GM23338 (cell line): Measurements from ENCODE around the gene MUL1. TPM values are rescaled to one million over a fixed set of nuclear protein-coding genes. Genes with fewer than 3 reads are reported as not detected.

Experiments used
- ATAC-seq: fragments of 200-7000 bp; cut with Tn5 transposase; 3 replicates; pipeline ENCODE4 v1.9.1; 2020
- DNase-seq: peaks from one replicate; pipeline ENCODE4 v3.0.0-alpha.2; 2015; ENCODE audit warnings: low spot score
- H2AFZ ChIP-seq: fragments of 200-600 bp; sonication (generic); 2 replicates; pipeline ENCODE4 v1.8.0; 2016; ENCODE audit warnings: antibody characterized with exemption, mild to moderate bottlenecking, moderate library complexity
- H3F3A ChIP-seq: fragments of 200-600 bp; sonication (generic); replicated peaks from 2 replicates; pipeline ENCODE4 v1.8.0; 2017; ENCODE audit warnings: antibody characterized with exemption, mixed run types, low read depth
- H3K27ac ChIP-seq: fragments of 200-600 bp; sonication (generic); 2 replicates; pipeline ENCODE4 v1.6.1; 2016; ENCODE audit warnings: low read depth
- H3K27me3 ChIP-seq: fragments of 200-600 bp; sonication (generic); 2 replicates; pipeline ENCODE4 v1.8.0; 2016; ENCODE audit warnings: mild to moderate bottlenecking, mixed run types, moderate library complexity; ENCODE audit not compliant: insufficient read depth
- H3K36me3 ChIP-seq: fragments of 200-600 bp; sonication (generic); 2 replicates; pipeline ENCODE4 v1.8.0; 2016; ENCODE audit warnings: mild to moderate bottlenecking; ENCODE audit not compliant: insufficient read depth
- H3K4me1 ChIP-seq: fragments of 200-600 bp; sonication (generic); 2 replicates; pipeline ENCODE4 v1.8.0; 2016; ENCODE audit warnings: mild to moderate bottlenecking, moderate library complexity; ENCODE audit not compliant: insufficient read depth
- H3K4me2 ChIP-seq: fragments of 200-600 bp; sonication (generic); 2 replicates; pipeline ENCODE4 v1.7.1; 2017; ENCODE audit warnings: mixed run types
- H3K4me3 ChIP-seq: fragments of 200-600 bp; sonication (generic); 2 replicates; pipeline ENCODE4 v1.6.1; 2016; ENCODE audit warnings: mixed run types
- H3K79me2 ChIP-seq: fragments of 200-600 bp; sonication (generic); replicated peaks from 2 replicates; pipeline ENCODE4 v1.8.0; 2017; ENCODE audit warnings: mild to moderate bottlenecking; ENCODE audit not compliant: insufficient read depth
- H3K9me2 ChIP-seq: fragments of 200-600 bp; sonication (generic); 2 replicates; pipeline ENCODE4 v1.8.0; 2017; ENCODE audit not compliant: insufficient read depth
- H4K20me1 ChIP-seq: fragments of 200-600 bp; sonication (generic); replicated peaks from 2 replicates; pipeline ENCODE4 v1.8.0; 2017; ENCODE audit warnings: mild to moderate bottlenecking; ENCODE audit not compliant: insufficient read depth
- H3K27ac Mint-ChIP-seq: 2 replicates; pipeline ENCODE4 v1.8.0; 2020; ENCODE audit warnings: inconsistent platforms, mild to moderate bottlenecking, moderate library complexity, mixed read lengths
- H3K27me3 Mint-ChIP-seq: 3 replicates; pipeline ENCODE4 v1.8.0; 2022; ENCODE audit warnings: low read depth, mild to moderate bottlenecking, moderate library complexity, mixed read lengths, inconsistent platforms; ENCODE audit not compliant: insufficient read depth, poor library complexity
- H3K36me3 Mint-ChIP-seq: 3 replicates; pipeline ENCODE4 v1.8.0; 2021; ENCODE audit warnings: low read depth, mild to moderate bottlenecking, inconsistent platforms, moderate library complexity, mixed read lengths
- H3K4me1 Mint-ChIP-seq: 3 replicates; pipeline ENCODE4 v1.8.0; 2020; ENCODE audit warnings: mild to moderate bottlenecking, inconsistent platforms, mixed read lengths
- H3K4me3 Mint-ChIP-seq: 3 replicates; pipeline ENCODE4 v1.8.0; 2021; ENCODE audit warnings: moderate library complexity, mild to moderate bottlenecking, inconsistent platforms, mixed read lengths
- H3K9me3 Mint-ChIP-seq: 3 replicates; pipeline ENCODE4 v1.8.0; 2020; ENCODE audit warnings: moderate library complexity, mild to moderate bottlenecking, inconsistent platforms, mixed read lengths
- CREB1 ChIP-seq: fragments of 250-450 bp; sonication (Bioruptor Pico); IDR thresholded peaks from 2 replicates; pipeline ENCODE4 v1.5.0; 2020; ENCODE audit warnings: low read depth, mild to moderate bottlenecking, moderate library complexity
- EZH2 ChIP-seq: fragments of 200-600 bp; sonication (generic); IDR thresholded peaks from one replicate; pipeline ENCODE4 v1.8.0; 2017; ENCODE audit warnings: antibody characterized with exemption, mild to moderate bottlenecking, low read depth; ENCODE audit not compliant: unreplicated experiment
- EZH2phosphoT487 ChIP-seq: fragments of 200-600 bp; sonication (generic); IDR thresholded peaks from one replicate; pipeline ENCODE4 v1.8.1; 2018; ENCODE audit warnings: antibody characterized with exemption; ENCODE audit not compliant: unreplicated experiment
- JUNB ChIP-seq: IDR thresholded peaks from one replicate; pipeline ENCODE4 v1.6.1; 2016; ENCODE audit warnings: antibody characterized with exemption; ENCODE audit not compliant: unreplicated experiment
- POLR2AphosphoS5 ChIP-seq: IDR thresholded peaks from 2 replicates; pipeline ENCODE4 v1.6.1; 2016; ENCODE audit warnings: antibody characterized with exemption, low read depth
- ZNF331 ChIP-seq: fragments of 250-450 bp; sonication (Bioruptor Pico); IDR thresholded peaks from 2 replicates; pipeline ENCODE4 v1.5.0; 2020; ENCODE audit warnings: low read depth, mild to moderate bottlenecking, moderate library complexity
- ZNF462 ChIP-seq: fragments of 250-450 bp; sonication (Bioruptor Pico); IDR thresholded peaks from 2 replicates; pipeline ENCODE4 v1.5.0; 2020; ENCODE audit warnings: mild to moderate bottlenecking, moderate library complexity
- polyA plus RNA-seq: library from polyadenylated mRNA; unstranded; fragments of >200 nt; fragmentation: Nextera tagmentation; extraction: Ambion mirVana; gene quantifications from 2 replicates; pipeline ENCODE4 v1.2.1, GENCODE V29; 2016
- total RNA-seq: library from RNA; depleted of rRNA; stranded (reverse); fragments of >200 nt; shearing (Covaris generic); gene quantifications from 2 replicates; pipeline ENCODE4 v1.2.3, GENCODE V29; 2014
- TF ChIP-seq, protein P1 (sequence below), 2 experiments: fragments of 200-600 bp in 1 of 2; sonication (generic) in 1 of 2; conservative IDR thresholded peaks; 2 replicates each; pipeline versions ENCODE4 v1.5.1 to v1.6.1; 2016 to 2017; ENCODE audit warnings: antibody characterized with exemption in 2 of 2, low read depth in 2 of 2, mild to moderate bottlenecking in 2 of 2, moderate library complexity in 1 of 2

The MUL1 gene
- total and polyA plus RNA-seq, 2 experiments from 2014 or later, result 8.9 to 26.2 TPM

GRCh38 chr1:20538760-20539551 lies 31.0 kb upstream of the MUL1 start:
- H3K4me3 Mint-ChIP-seq, result no peak overlapping the region
- H3K4me1 ChIP-seq, result no peaks in the 10 kb centered on the region
- ATAC-seq (no peak), DNase-seq (no peak)
- H3K36me3 Mint-ChIP-seq, result no peaks in the 10 kb centered on the region
- no peak overlapping the region for H3K4me3 ChIP-seq
- peaks cover 14% of the 10 kb centered on the region for H3K27me3 Mint-ChIP-seq
- no peak overlapping the region for H2AFZ ChIP-seq
- H3K4me1 Mint-ChIP-seq, result 0 out of 3 replicates have a peak, but pooled peaks cover 2% of the 10 kb centered on the region
- H3K27ac ChIP-seq, result no peak overlapping the region
- no peaks in the 10 kb centered on the region for H3K9me2 ChIP-seq
- H3K9me3 Mint-ChIP-seq, result no peaks in the 10 kb centered on the region
- no peaks in the 10 kb centered on the region for H3F3A ChIP-seq
- H3K36me3 ChIP-seq, result no peaks in the 10 kb centered on the region
- no peaks in the 10 kb centered on the region for H3K79me2 ChIP-seq
- TF ChIP-seq JUNB (no peak), POLR2AphosphoS5 (no peak), EZH2phosphoT487 (no peak), EZH2 (no peak), ZNF331 (CRISPR knock-in tag) (no peak), CREB1 (no peak), ZNF462 (CRISPR knock-in tag) (no peak)
- TF ChIP-seq, protein P1, sequence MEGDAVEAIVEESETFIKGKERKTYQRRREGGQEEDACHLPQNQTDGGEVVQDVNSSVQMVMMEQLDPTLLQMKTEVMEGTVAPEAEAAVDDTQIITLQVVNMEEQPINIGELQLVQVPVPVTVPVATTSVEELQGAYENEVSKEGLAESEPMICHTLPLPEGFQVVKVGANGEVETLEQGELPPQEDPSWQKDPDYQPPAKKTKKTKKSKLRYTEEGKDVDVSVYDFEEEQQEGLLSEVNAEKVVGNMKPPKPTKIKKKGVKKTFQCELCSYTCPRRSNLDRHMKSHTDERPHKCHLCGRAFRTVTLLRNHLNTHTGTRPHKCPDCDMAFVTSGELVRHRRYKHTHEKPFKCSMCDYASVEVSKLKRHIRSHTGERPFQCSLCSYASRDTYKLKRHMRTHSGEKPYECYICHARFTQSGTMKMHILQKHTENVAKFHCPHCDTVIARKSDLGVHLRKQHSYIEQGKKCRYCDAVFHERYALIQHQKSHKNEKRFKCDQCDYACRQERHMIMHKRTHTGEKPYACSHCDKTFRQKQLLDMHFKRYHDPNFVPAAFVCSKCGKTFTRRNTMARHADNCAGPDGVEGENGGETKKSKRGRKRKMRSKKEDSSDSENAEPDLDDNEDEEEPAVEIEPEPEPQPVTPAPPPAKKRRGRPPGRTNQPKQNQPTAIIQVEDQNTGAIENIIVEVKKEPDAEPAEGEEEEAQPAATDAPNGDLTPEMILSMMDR (conservative IDR thresholded peaks at IDR 0.05; ENCODE audit: low read depth in 2 of 2), result no peak
- H3K4me2 ChIP-seq, result no peak overlapping the region
- no peaks in the 10 kb centered on the region for H4K20me1 ChIP-seq
- H3K27me3 ChIP-seq, result no peaks in the 10 kb centered on the region
- no peak overlapping the region for H3K27ac Mint-ChIP-seq
